Lung (tissue), 12 donors: ENCODE measurements around the gene NPC1. TPM values are rescaled to one million over a fixed set of nuclear protein-coding genes. Genes with fewer than 3 reads are reported as not detected.

Experiments
- ATAC-seq: fragments of 200-7000 bp; cut with Tn5 transposase; one replicate; pipeline ENCODE4 v1.9.1; 2020; ENCODE audit warnings: moderate number of reproducible peaks; ENCODE audit not compliant: insufficient read depth, low FRiP score
- DNase-seq, 3 donors: peaks; one replicate each; pipeline ENCODE4 v3.0.0-alpha.2; 2013 to 2017
- H3K27ac ChIP-seq, 2 donors: one replicate each; pipeline ENCODE4 v1.5.1; 2013; ENCODE audit warnings: mild to moderate bottlenecking in 2 of 2, moderate library complexity in 2 of 2, control low read depth in 1 of 2, inconsistent platforms in 1 of 2, low read depth in 1 of 2, low read length in 1 of 2
- H3K27me3 ChIP-seq, 3 donors: one replicate each; pipeline ENCODE4 v1.5.1; 2013; ENCODE audit warnings: low read length in 2 of 3; ENCODE audit not compliant: control insufficient read depth in 3 of 3, insufficient read depth in 3 of 3
- H3K36me3 ChIP-seq, 4 donors: one replicate each; pipeline ENCODE4 v1.5.1; 2013; ENCODE audit warnings: low read length in 4 of 4, mild to moderate bottlenecking in 1 of 4, moderate library complexity in 1 of 4; ENCODE audit not compliant: control insufficient read depth in 4 of 4, insufficient read depth in 4 of 4
- H3K4me1 ChIP-seq, 5 donors: one replicate each; pipeline ENCODE4 v1.5.1; 2013; ENCODE audit warnings: low read length in 5 of 5, mild to moderate bottlenecking in 2 of 5, moderate library complexity in 1 of 5; ENCODE audit not compliant: control insufficient read depth in 5 of 5, insufficient read depth in 5 of 5
- H3K4me3 ChIP-seq: one replicate; pipeline ENCODE4 v1.5.1; 2013; ENCODE audit warnings: mild to moderate bottlenecking, control low read depth, moderate library complexity
- H3K9ac ChIP-seq, 2 donors: one replicate each; pipeline ENCODE4 v1.5.1; 2013; ENCODE audit warnings: low read length in 2 of 2, control low read depth in 1 of 2; ENCODE audit not compliant: insufficient read depth in 1 of 2
- H3K9me3 ChIP-seq, 4 donors: one replicate each; pipeline ENCODE4 v1.5.1; 2013; ENCODE audit warnings: low read length in 3 of 4, mild to moderate bottlenecking in 1 of 4, moderate library complexity in 1 of 4; ENCODE audit not compliant: control insufficient read depth in 4 of 4, insufficient read depth in 3 of 4
- WGBS, 2 donors: extraction: QIAGEN DNeasy Blood & Tissue Kit; methylation state at CpG; one replicate each; pipeline ENCODE4 v1.1.7; 2013; 5-methylcytosine and 5-hydroxymethylcytosine counted together
- polyA plus RNA-seq, 2 donors: library from polyadenylated mRNA; stranded (reverse); fragments of 200-250 nt; gene quantifications; one replicate each; pipeline ENCODE4 v1.2.1, GENCODE V29; 2013
- total RNA-seq, 2 donors: library from RNA; depleted of rRNA in 1 of 2; stranded (reverse); fragments of >200 nt in 1 of 2; gene quantifications; one replicate each; pipeline ENCODE4 v1.2.1, GENCODE V29; 2014 to 2021
- TF ChIP-seq, protein P1 (sequence below): IDR thresholded peaks from 2 replicates; pipeline ENCODE4 v1.5.1; 2012; ENCODE audit warnings: mild to moderate bottlenecking; ENCODE audit errors: control extremely low read depth, extremely low read depth
- donor health status: control.
- donor health status: control.
- donor health status: Bipolar disorder and iron deficiency.
- donor health status: healthy.
- donor health status: DM: yes; HTN: yes; CAD: no.

NPC1 gene
- total and polyA plus RNA-seq, 4 donors = 47.7 to 143 (median 73.0) TPM

- Histone ChIP-seq H3K27ac (peak overlapping the region in 1 of 2 donors; percentile 52), H3K27me3 (no peaks in the 10 kb centered on the region), H3K36me3 (peaks cover 0 to 16% (median 9%) of the 10 kb centered on the region in 4 donors), H3K9me3 (no peaks in the 10 kb centered on the region), H3K4me3 (no peak overlapping the region), H3K4me1 (peaks cover 0 to 14% (median 7%) of the 10 kb centered on the region in 5 donors), H3K9ac (no peak overlapping the region)
- WGBS, 2 donors = 51 to 82% methylated on average over 3 of the region's 3 CpGs
- ATAC-seq (no peak), DNase-seq (peak in 1 of 3 donors; percentile 57)
- TF ChIP-seq, protein P1, sequence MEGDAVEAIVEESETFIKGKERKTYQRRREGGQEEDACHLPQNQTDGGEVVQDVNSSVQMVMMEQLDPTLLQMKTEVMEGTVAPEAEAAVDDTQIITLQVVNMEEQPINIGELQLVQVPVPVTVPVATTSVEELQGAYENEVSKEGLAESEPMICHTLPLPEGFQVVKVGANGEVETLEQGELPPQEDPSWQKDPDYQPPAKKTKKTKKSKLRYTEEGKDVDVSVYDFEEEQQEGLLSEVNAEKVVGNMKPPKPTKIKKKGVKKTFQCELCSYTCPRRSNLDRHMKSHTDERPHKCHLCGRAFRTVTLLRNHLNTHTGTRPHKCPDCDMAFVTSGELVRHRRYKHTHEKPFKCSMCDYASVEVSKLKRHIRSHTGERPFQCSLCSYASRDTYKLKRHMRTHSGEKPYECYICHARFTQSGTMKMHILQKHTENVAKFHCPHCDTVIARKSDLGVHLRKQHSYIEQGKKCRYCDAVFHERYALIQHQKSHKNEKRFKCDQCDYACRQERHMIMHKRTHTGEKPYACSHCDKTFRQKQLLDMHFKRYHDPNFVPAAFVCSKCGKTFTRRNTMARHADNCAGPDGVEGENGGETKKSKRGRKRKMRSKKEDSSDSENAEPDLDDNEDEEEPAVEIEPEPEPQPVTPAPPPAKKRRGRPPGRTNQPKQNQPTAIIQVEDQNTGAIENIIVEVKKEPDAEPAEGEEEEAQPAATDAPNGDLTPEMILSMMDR = no peak
Observed at GRCh38 chr18:23504720-23505119, 81.6 kb downstream of the NPC1 start.

DNA sequence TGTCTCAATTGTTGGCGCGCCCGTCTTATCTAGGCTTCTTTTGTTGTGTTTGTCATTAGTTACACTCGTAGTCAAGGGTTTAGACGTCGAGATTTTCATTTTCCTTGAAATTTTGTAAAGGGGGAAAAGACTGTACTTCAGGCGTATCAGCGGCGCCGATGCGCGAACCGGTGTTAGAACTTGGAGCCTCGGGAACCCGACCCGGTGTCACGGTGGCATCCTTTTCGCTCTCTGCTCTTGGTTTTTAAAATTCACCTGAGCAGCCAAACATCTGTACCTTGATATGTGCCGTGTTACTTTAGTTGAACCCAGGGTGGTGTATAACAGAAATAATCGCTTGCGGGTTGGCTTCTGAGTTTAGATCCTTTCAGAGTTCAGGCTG lies 82.4 kb downstream of the NPC1 start:
- Histone ChIP-seq H3K36me3 (peaks cover 0 to 16% (median 7%) of the 10 kb centered on the region in 4 donors), H3K27ac (peak overlapping the region in 1 of 2 donors; percentile 94), H3K9ac (peak overlapping the region in 1 of 2 donors; percentile 60), H3K27me3 (no peaks in the 10 kb centered on the region), H3K4me1 (peaks cover 0 to 14% (median 7%) of the 10 kb centered on the region in 5 donors), H3K9me3 (no peaks in the 10 kb centered on the region), H3K4me3 (peak overlapping the region; percentile 99)
- TF ChIP-seq, protein P1 = no peak
- WGBS, 2 donors = 2 to 3% methylated on average over 21 of the region's 21 CpGs
- ATAC-seq (no peak), DNase-seq (peak in 1 of 3 donors; percentile 53)

DNA sequence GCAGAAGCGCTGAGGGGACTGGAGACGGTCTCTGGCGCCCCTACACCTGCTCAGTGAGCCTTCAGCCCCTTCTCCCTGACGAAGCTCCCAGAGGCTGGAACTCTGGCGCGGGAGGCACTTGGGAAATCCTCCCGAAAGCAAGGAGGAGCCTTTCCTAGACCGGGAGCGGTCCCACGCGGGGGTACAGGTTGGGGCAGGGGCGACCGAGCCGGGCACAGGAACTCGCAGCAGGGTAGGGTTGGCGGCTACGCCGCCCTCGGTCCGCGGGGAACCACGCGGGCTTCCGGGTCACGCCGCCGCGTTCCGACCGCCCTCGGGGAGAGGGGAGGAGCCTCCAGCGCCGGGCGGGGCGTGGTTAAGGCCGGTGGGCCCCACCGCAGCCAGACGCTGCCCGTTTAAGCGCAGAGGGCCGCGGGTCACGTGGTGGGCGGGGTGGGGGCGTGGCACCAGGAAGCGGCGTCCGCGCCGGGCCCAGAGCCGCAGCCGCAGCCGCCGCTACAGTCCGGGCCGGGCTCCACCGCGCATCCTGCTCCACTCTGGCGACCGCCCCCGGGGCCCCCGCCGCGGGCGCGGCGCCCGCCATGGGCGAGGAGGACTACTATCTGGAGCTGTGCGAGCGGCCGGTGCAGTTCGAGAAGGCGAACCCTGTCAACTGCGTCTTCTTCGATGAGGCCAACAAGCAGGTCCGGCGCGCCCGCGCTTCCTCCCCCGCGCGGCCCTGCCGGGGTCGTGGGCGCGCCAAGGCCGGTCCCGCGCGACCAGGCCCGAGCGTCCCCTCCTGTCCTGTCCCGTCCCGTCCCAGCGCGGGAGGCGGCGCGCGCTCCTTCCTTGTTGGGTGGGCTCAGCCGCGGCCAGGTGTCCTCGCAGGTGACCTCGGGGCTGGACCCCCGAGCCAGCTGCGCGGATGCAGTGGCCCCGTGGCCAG lies 83.0 kb downstream of the NPC1 start, which contains the start of gene RMC1:
RMC1 (plus strand) TSS at position 474 of the 925 bp plus-strand sequence; CDS start at position 582, 108 bp downstream.
- H3K27ac ChIP-seq = peak within 1 kb of the TSS; percentile 92 to 99
- WGBS, 2 donors = 0% methylated on average over 83 to 110 of the region's 110 CpGs

More for the DNA sequence above, 83.0 kb downstream of the NPC1 start, which contains the start of gene RMC1:
- H3K36me3 ChIP-seq = peaks cover 0 to 14% (median 6%) of the 10 kb centered on the region in 4 donors
- DNase-seq (peak; percentile 95 to 97 (median 96)), ATAC-seq (peak; percentile 97)
- H3K9me3 ChIP-seq = no peaks in the 10 kb centered on the region
- H3K27me3 ChIP-seq = no peaks in the 10 kb centered on the region
- peak within 1 kb of the TSS; percentile 72 to 76 for H3K9ac ChIP-seq
- TF ChIP-seq, protein P1 = peak; percentile 12
- H3K4me1 ChIP-seq = peaks cover 0 to 14% (median 7%) of the 10 kb centered on the region in 5 donors
- H3K4me3 ChIP-seq = peak within 1 kb of the TSS; percentile 99
